GM04504 (cell line): ENCODE measurements around the gene RBM17.
"Not testable (repeated sequence)": the region's sequence is repeated elsewhere in the genome, so short reads cannot be mapped to it uniquely, and the experiment has no call there.

Experiments used
- DNase-seq: peaks from one replicate; pipeline ENCODE4 v3.0.0-alpha.2; 2012; ENCODE audit warnings: low read depth

The RBM17 gene

GRCh38 chr10:6056411-6057135, 32.3 kb upstream of the RBM17 start:
- DNase-seq = no peak

DNA sequence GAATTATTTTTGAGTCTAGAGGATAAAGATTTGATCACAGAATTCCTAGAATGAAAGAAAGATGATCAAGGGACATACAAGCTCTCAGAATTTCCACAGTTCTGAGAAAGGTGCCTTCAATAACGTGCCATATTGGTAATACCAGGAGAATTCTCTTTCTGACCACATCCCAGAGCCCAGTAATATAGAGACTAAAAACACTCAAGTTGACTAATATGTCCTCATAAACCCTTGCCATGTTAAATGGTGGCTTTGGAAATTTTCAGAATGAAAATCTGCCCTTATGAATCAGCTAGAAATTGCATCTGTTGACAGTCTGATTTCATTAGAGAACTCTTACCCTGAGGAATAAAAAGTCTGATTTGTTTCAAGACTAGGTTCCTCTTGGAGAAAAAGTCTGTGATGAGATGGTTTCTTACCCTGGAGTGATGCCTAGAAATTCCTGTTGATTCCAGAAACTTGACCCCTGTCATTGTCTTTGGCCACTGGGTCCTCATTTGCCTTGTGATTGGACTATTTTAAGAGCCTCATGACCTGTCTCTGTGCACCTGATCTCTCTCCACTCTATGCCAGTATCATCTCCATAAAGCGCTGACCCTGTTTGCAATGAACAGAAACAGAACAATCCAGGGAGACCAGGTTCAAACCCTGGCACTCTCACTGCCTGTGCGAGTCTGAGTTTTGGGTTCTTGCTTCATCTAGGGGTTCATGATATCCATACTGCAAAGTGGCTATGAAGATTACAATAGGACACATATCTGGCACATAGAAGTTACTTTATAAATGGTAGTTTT, 30.0 kb upstream of the RBM17 start:
- no peak for DNase-seq

GRCh38 chr10:6059506-6059905, 29.3 kb upstream of the RBM17 start:
- no peak for DNase-seq

GRCh38 chr10:6061056-6061455, 27.8 kb upstream of the RBM17 start:
- DNase-seq = no peak

- no peak for DNase-seq
These were observed 26.6 kb upstream of the RBM17 start, which contains the start of gene IL2RA for GRCh38 chr10:6062101-6062771. TSS of gene IL2RA (minus strand) at chr10:6062367. CDS start at chr10:6062151, 216 bp downstream.

DNA sequence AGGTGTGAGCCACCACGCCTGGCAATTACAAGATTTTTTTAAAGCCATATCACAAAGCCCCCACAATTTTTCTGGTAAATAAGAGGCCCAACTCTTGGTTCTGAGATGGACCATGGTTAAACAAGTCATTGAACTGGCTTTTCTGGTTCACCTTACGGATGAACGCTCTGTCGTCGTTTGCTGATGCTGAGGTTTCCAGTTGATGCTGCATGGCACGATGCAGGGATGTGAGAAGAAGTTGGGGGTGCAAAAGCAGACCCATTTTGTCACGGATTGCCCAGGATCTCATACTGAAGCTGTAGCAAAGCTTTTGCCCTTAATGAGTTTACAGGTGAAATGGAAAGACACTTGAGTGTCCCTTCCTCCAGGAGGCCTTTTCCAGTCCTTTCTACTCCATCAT, 24.7 kb upstream of the RBM17 start:
- DNase-seq = no peak

DNA sequence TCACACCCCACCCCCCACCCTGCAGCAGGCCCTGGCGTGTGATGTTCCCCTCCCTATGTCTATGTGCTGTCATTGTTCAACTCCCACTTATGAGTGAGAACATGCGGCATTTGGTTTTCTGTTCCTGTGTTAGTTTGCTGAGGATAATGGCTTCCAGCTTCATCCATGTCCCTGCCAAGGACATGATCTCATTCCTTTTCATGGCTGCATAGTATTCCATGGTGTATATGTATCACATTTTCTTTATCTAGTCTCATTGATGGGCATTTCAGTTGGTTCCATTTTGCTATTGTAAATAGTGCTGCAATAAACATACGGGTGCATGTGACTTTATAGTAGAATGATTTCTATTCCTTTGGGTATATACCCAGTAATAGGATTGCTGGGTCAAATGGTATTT, 24.1 kb upstream of the RBM17 start:
- DNase-seq = not testable (repeated sequence)

DNA sequence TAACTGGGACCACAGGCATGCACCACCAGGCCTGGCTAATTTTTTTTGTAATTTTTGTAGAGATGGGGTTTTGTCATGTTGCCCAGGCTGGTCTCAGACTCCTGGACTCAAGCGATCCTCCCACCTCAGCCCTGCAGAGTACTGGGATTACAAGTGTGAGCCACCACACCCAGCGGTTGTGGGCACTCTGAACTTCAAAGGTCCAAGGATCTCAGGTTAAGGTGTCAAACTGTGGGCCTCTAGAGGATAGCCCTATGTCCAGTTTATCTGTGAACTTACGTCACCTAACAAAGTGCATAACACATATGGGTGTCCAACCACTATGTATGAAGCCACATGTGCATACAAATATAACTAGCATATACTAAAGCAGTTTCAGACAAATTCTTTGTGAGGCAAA, 23.4 kb upstream of the RBM17 start:
- DNase-seq = no peak

DNA sequence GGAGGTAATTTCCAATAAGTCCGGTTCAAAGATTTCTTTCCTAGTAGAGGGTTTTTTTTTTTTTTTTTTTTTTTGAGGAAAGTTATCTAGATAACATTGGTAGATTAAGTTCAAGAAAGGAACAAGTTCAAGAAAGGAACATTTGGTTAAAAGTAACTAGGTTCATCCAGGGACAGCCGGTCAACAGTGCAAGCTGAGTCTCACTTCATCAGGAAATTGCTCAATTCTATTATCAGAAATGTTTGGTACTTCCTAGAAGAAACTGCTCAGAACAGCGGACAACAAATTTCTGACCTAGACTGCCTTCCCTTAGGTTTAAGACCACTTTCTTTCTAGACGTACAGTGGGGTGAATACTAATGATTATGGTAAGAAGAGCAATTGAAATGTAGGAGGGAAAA, 23.0 kb upstream of the RBM17 start:
- no peak for DNase-seq

DNA sequence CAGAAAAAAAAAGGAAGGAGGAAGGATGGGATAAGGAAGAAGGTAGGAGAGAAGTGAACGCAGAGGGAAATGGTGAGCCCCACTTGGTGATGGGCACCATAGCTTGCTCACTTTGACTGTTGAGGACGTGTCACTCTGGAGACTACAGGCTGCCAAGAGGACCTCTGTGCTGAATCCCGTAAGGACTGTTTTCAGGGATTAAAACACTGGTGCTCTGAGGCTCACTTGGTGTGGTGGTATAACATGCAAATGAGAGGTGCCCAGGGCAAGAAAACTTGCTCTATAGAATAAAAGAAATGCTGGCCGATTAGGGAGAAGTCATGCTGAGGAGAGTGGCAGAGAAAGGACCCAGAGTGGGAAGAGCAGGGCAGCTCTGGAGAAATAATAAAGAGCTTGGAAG, 21.4 kb upstream of the RBM17 start:
- DNase-seq = no peak

GRCh38 chr10:6068006-6068405, 20.8 kb upstream of the RBM17 start:
- no peak for DNase-seq

DNA sequence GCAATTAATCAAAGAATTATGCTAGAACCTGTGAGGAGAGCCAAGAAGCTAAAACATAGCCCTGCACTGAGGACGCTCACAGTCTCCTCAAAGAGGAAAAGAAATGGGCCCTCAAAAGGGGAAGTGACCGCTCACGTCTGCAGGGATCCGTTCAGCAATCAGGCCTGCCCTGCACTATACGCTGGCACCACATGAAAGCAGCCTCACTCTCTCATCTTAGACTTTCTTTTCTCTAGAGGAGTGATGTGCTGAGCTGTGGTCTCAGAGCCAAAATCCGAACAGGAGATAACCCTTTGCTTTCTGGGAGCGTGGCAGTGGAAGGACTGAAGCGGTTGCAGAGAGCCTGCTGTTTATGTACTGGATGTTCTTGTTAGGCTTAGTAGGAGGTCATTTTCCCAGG, 20.4 kb upstream of the RBM17 start:
- DNase-seq = no peak

GRCh38 chr10:6069081-6069931, 19.5 kb upstream of the RBM17 start:
- DNase-seq = no peak

DNA sequence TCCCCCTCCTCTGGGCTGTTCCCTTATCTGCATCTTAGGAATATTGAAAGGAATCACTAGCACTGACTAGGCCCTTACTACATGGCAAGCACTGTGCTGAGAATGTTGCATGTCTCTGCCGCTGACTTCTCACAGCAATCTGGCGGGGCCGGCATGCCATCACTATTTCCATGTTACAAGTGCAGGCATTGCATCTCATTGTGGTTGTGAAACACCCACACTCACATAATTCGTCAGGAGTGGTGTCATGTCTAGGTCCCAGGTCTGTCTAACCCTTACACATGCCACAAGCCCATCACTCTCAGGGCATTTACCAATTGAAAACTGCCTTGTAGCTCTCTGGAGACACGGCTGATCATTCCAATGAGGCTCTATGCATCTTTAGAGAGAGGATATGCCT, 18.2 kb upstream of the RBM17 start:
- DNase-seq = no peak

DNA sequence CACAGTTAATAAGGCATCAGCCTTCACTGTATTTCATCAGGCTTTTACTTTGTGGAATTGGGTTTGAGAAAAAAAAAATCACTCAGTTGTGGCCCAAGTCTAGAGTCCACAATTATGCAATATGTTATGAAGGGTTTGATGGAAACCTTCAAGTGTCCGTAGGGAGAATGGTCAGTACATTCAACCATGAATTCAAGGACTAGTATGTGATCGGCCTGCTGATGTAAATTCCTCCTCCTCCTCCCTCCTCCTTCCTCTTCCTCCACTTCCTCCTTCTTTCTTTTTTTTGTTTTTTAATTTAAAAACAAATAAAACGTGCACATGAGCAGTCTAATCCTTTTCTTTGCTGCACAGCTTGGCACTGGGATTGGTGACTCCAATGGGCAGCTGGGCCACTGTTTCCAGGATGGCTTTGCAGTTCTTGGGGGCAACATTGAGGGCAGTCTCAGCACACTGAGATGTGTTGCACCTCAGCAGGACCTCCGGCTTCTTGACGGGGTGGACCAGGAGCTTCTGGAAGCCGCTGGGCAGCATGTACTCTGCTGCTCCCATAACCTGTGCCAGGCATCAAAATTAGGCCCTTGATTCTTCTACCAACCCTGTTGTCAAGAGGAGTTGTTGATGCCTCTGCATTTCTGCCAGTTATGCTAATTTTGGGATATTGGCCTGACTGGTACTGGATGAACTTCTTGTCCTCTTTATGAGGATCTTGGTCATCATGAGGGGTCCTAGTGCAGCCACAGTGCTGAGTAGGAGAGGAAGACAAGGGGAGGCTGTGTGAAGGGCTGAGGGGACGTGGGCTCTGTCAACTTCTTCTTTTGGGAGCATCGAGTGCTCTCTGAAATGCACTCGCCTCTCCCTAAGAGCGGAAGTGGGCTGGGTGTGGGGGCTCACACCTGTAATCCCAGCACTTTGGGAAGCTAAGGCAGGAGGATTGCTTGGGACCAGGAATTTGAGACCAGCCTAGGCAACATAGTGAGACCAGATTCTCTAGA, 17.4 kb upstream of the RBM17 start:
- DNase-seq = no peak

DNA sequence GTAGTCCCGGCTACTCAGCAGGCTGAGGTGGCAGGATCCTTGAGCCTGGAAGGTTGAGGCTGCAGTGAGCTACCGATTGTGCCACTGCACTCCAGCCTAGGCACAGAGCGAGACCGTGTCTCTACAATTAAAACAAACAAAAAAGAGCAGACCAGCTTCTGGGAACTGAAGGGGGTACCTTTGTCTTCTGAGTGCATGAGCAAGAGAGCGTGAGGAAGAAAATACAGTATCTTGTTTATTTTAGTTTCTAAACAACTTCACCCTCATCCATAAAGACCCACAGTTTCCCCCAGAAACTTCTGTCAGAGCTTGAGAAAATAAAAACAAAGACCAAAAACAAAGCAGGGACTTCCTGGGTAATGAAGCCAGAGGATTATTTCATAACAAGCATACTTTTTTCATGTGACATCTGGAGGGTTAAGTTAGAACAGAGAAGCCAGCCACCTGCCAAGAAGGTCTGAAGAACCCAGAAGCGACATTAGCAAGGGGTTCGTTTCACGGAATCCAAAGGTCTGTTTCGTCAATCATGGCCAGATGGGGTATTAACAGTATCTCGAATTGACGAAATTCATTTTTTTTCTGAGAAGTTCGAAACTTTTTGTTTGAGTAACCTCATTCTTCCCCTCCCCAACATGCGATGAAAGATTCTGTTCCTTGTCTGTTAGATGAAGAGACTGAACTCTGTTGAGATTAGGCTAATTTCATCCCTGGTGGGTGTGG, 16.5 kb upstream of the RBM17 start:
- no peak for DNase-seq

GRCh38 chr10:6074489-6075301, 14.1 kb upstream of the RBM17 start:
- DNase-seq = no peak

DNA sequence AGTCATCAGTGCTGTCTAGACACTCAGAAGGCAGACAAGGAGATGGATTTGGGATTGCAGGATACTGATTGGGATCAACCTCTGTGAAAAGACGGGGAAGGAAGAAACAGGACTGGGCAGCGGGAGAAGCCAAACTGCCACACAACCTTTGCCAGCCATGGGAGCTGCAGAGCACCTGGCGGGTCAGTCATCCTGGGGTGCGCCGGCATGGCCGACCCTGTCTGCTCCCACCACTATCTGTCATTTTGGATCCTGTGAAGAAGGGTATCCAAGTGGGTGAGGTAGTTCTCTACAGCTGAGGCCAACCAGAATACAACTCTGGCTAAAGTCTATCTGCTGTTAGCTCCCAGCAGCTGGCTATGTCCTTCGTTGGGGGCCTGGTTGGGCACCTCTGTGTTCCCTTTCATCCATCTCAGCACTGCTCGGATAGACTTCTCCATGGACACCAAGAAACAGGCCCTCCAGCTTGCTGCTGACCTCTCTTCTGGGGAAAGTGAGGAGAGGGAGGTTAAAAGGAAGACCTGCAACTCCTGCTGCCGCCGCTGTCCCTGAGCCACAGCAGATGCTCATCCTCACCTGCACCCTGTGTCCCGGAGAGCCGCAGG, 11.7 kb upstream of the RBM17 start:
- DNase-seq = no peak

DNA sequence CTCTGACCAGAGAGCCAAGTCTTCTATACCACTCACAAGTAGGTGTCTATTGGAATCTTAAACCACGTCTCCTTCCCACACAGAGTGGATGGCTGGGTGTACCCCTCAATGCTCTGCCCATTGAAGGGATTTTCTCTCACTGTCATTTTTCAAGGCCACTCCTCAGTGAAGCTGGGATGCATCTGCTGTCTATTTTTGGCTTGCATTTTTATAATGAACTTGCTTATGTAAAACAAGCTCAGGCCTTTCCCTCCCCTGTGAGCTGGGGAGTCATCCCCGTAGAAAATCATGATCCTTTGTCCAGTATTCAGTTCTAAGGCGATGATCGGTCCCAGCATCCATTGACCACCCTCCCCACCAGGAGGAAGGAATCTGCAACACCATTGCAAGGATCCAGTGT, 9.8 kb upstream of the RBM17 start:
- DNase-seq = no peak
